KOPT-K1 (cell line): ENCODE data around the gene TNFRSF1A.
"Not testable (repeated sequence)": the region's sequence is repeated elsewhere in the genome, so short reads cannot be mapped to it uniquely, and the experiment has no call there.

Experiments
- H3K27ac ChIP-seq: fragments of 200-600 bp; sonication (generic); 2 replicates; pipeline ENCODE4 v1.5.1; 2016; ENCODE audit warnings: antibody characterized with exemption, mild to moderate bottlenecking, low read depth, low read length; ENCODE audit not compliant: poor library complexity, severe bottlenecking
- H3K36me3 ChIP-seq: fragments of 200-600 bp; sonication (generic); 2 replicates; pipeline ENCODE4 v1.5.1; 2017; ENCODE audit warnings: antibody characterized with exemption, mild to moderate bottlenecking, low read length, moderate library complexity; ENCODE audit not compliant: insufficient read depth
- H3K9me3 ChIP-seq: fragments of 200-600 bp; sonication (generic); 2 replicates; pipeline ENCODE4 v1.5.1; 2017; ENCODE audit warnings: antibody characterized with exemption, low read length, mild to moderate bottlenecking; ENCODE audit not compliant: insufficient read depth, poor library complexity, severe bottlenecking

Gene TNFRSF1A

GRCh38 chr12:6352193-6353173 lies 10.6 kb upstream of the TNFRSF1A start:
- Histone ChIP-seq H3K36me3 (no peaks in the 10 kb centered on the region), H3K9me3 (no peaks in the 10 kb centered on the region), H3K27ac (no peak overlapping the region)

DNA sequence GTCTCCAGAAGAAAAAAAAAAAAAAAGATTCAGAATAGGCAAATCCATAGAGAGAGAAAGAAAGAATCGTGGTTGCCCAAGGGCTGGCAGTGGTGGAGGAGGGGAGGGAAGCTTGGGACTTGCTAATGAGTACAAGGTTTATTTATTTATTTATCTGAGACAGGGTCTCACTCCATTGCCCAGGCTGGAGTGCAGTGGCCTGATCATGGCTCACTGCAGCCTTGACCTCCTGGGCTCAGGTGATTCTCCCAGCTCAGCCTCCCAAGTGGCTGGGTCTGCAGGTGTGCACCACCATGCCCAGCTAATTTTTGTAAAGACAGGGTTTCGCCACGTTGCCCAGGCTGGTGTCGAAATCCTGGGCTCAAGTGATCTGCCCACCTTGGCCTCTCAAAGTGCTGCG lies 9.7 kb upstream of the TNFRSF1A start:
- Histone ChIP-seq H3K27ac (no peak overlapping the region), H3K9me3 (no peaks in the 10 kb centered on the region), H3K36me3 (no peaks in the 10 kb centered on the region)

DNA sequence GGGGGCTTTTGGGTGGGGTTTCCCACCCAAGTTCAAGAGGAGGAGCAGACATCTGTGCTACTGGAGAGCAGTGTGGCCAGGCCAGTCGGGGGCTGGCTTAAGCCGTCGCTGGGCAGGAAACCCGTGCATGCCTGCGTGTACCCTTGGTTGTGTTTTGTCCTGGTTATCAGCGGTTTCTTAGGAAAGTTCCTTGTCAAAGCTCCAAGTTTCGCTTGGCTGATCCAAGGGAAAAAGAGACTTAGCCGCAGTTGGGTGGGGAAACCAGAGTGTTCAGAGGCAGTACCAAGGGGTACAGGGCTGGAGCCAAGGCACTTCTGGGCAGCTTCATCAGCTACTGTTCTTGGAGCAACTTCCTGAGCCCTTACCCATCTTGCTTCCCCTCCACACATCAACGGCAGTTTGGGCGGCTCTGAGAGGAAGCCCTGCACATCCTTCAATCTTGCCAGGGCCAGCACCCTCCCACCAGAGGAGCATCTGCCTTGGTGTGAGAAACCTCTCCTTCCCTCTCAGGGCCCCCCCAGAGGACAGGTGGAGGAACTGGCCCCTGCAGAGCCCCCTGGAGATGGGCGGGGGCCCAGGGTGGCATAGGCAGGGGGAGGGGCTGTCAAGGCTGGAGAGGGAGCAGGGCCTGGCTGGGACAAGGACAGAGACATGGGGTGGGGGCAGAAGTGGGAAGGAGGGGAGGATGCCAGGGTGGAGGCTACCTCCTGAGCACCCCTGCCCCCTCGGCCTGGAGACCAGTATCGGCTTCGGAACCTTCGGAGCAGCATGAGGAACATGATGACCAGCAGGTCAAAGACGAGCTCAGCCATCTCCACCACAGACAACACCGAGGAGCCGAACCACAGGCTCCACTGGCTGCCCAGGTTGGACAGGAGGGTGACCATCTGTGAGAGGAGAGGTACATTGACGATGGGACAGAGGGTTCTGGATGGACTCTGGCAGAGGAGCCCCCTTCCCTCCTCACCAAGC lies 5.8 kb upstream of the TNFRSF1A start:
- peak overlapping the region; percentile 84 for H3K27ac ChIP-seq
- H3K36me3 ChIP-seq = no peaks in the 10 kb centered on the region
- H3K9me3 ChIP-seq = no peaks in the 10 kb centered on the region

GRCh38 chr12:6346942-6347341 lies 5.1 kb upstream of the TNFRSF1A start:
- H3K36me3 ChIP-seq = no peaks in the 10 kb centered on the region
- H3K9me3 ChIP-seq = no peaks in the 10 kb centered on the region
- peak overlapping the region; percentile 84 for H3K27ac ChIP-seq

DNA sequence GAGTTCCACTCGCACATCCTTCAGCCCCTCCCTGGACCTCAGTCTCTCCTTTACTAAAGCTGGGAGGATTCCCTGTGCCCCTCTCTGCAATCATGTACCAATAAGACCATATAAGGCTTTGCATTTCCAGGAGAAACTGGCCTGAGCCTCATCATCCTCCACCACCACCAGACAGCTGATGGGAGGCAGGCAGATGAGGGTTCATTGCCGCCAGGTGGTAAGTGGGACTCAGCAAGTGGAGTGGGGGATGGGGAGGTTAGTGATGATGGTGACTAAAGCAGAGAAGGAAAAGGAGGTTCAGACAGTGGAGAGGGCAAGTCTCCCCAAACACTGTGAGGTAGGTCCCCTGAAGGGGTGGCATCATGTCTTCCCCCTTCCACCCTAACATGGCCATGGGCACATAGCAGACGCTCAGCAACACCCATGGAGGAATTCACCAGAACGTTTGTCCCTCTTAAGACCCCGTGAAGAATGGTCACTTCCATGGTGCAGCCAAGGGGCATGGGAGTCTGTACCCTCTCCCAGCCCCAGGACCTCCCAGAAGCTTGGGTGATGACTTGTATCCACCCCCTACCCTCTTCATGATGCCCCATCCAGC lies 4.5 kb upstream of the TNFRSF1A start:
- H3K27ac ChIP-seq = peak overlapping the region; percentile 84
- no peaks in the 10 kb centered on the region for H3K9me3 ChIP-seq
- H3K36me3 ChIP-seq = no peaks in the 10 kb centered on the region

GRCh38 chr12:6345319-6346091 lies 3.6 kb upstream of the TNFRSF1A start:
- no peaks in the 10 kb centered on the region for H3K36me3 ChIP-seq
- no peaks in the 10 kb centered on the region for H3K9me3 ChIP-seq
- peak overlapping the region; percentile 84 for H3K27ac ChIP-seq

GRCh38 chr12:6344101-6344660 lies 2.3 kb upstream of the TNFRSF1A start:
- H3K9me3 ChIP-seq, H3K36me3 ChIP-seq: not testable (repeated sequence)
- peak overlapping the region; percentile 99 for H3K27ac ChIP-seq

DNA sequence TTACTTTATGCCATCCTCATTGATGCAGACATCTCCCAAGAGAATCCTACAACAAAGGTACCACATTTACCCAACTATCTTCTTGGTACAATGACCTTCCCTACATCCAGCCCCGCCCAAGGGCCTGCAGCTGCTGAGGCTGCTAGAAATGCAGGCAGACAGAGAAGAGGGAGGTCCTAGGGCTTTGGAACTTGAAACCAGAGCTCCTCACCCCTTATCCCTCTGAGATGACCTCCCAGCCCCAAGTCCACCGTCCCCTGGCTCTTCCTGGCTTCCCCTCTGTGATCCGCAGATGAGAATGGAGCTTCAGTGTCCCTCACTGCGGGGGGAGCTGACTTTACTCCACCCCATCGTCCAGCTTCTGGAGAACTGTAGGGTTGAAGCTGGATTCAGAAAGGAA lies 1.6 kb upstream of the TNFRSF1A start:
- Histone ChIP-seq H3K36me3 (no peaks in the 10 kb centered on the region), H3K9me3 (no peaks in the 10 kb centered on the region), H3K27ac (peak overlapping the region; percentile 99)

GRCh38 chr12:6342140-6342889 lies 439 bp upstream of the TNFRSF1A start:
- Histone ChIP-seq H3K9me3 (no peaks in the 10 kb centered on the region), H3K36me3 (no peaks in the 10 kb centered on the region), H3K27ac (peak overlapping the region; percentile 99)

DNA sequence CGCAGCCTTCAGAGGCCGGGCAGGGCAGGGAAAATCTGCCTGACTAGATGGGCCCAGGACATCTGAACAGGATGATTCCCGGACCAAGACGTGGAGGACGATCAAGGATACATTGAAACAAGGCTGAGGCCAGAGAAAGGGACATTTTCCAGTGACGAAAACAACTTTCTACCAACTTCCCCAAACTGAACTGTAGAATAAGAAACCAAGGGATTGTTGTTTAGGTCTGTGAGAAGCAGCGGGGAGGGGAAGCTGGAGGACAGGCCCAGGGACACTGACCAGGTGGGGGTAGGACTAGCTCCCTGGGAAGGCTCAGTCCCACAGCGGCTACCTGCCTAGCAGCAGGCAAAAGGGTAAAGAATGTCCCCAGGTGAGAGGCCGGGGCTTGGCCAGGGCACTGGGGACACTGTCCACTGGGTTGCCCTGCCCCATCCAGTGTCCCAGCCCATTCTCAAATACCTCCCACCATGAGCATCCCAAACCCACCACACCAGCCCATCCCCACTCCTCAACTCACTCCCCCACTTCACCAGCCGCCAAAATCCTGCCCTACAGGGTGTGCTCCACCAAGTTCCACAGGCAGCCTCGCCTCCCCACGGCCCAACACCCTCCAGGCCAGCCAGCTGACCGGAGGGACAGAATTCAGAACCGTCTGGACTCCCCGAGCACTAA lies 995 bp downstream of the TNFRSF1A start:
- Histone ChIP-seq H3K27ac (peak overlapping the region; percentile 99), H3K36me3 (no peaks in the 10 kb centered on the region), H3K9me3 (no peaks in the 10 kb centered on the region)

DNA sequence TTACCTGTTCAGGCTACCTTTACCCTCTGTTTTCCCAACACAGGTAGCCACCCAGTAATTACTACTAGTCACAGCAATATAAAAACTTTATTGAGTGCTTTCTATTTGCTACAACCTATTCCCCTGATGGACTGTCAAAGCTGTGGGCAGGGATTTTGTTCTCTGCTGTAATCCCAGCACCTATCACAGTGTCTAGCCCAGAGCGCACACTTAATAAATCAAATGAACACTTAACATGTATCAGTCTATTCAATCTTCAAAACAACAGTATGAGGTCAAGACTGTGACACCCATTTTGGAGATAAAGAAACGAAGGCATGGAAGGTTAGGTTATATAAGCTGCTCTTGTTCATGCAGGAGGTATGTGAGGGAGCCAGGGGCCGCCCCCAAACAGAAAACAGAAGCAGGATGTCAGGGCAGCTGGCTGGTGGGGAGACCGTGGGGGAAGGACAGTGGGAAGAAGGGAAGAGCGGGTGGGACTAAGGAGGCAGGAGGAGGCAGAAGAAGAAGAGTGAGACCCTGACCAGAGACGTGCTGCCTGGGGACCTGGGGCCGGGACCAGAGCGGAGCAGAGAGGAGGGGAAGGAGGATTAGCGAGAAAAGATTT lies 1.7 kb downstream of the TNFRSF1A start:
- no peaks in the 10 kb centered on the region for H3K36me3 ChIP-seq

DNA sequence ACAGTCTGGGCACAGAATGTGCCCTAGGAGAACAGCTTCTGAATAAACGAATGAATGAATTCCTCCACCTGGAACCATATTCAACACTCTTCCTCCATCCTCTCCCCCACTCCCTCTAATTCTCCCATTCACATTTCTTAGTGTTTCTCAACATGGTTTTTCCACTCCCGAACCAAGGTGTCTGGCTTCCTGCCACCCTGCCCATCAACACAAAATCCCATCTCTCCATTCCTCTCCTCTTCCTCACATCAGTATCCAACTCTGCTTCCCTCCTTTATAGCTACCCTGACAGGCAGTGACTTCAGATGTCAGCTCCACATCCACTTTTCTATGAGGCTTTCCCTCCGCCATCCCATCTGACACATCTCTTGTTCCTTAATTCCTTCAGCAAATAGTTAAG lies 2.9 kb downstream of the TNFRSF1A start:
- no peaks in the 10 kb centered on the region for H3K9me3 ChIP-seq
- peak overlapping the region; percentile 99 for H3K27ac ChIP-seq
- H3K36me3 ChIP-seq = peaks cover 10% of the 10 kb centered on the region

More for the DNA sequence above, 1.7 kb downstream of the TNFRSF1A start:
- Histone ChIP-seq H3K9me3 (no peaks in the 10 kb centered on the region), H3K27ac (peak overlapping the region; percentile 99)

GRCh38 chr12:6338536-6338935 lies 3.3 kb downstream of the TNFRSF1A start:
- peak overlapping the region; percentile 99 for H3K27ac ChIP-seq
- H3K9me3 ChIP-seq = not testable (repeated sequence)
- peaks cover 15% of the 10 kb centered on the region for H3K36me3 ChIP-seq
